ENCODE data around the gene MARCKS. TPM values are rescaled to one million over a fixed set of nuclear protein-coding genes. Genes with fewer than 3 reads are reported as not detected.

MARCKS gene
- 19.3 TPM for total RNA-seq
- long read RNA-seq, full-length matches to known transcripts = 12 of 34 reads
- long read RNA-seq, partial matches to known transcripts = 0 of 34 reads
- long read RNA-seq, other reads (novel, unspliced or antisense) = 22 of 34 reads

GRCh38 chr6:113856625-113857555, at the start of gene MARCKS:
Gene MARCKS, plus strand, starts transcription at chr6:113857345. Its CDS starts 401 bp downstream, at chr6:113857746.
- DNase-seq (ENCODE audit: low spot score) = peak; percentile 89
- intact Hi-C loops (cut with DNase I) = loop anchor here (2.0 to 10.0 kb wide), 6 partner anchors 45 to 1075 kb away; no protein-coding TSS in a partner anchor

GRCh38 chr6:113809826-113810225, 47.3 kb upstream of the MARCKS start:
- intact Hi-C loops (cut with DNase I) = no loop called here
- DNase-seq (ENCODE audit: low spot score) = no peak

GRCh38 chr6:113813142-113813541, 44.0 kb upstream of the MARCKS start:
- DNase-seq (ENCODE audit: low spot score) = no peak
- intact Hi-C loops (cut with DNase I) = no loop called here

- intact Hi-C loops (cut with DNase I) = no loop called here
- DNase-seq (ENCODE audit: low spot score) = no peak
These were observed 38.6 kb upstream of the MARCKS start for GRCh38 chr6:113818578-113818977.

- no peak for DNase-seq (ENCODE audit: low spot score)
- intact Hi-C loops (cut with DNase I) = no loop called here
These were observed 37.8 kb upstream of the MARCKS start for GRCh38 chr6:113819169-113819830.

GRCh38 chr6:113820761-113821160, 36.4 kb upstream of the MARCKS start:
- DNase-seq (ENCODE audit: low spot score) = no peak
- intact Hi-C loops (cut with DNase I) = no loop called here

GRCh38 chr6:113821445-113821844, 35.7 kb upstream of the MARCKS start:
- intact Hi-C loops (cut with DNase I) = no loop called here

GRCh38 chr6:113823916-113824315, 33.2 kb upstream of the MARCKS start:
- intact Hi-C loops (cut with DNase I) = no loop called here
- no peak for DNase-seq (ENCODE audit: low spot score)

More at GRCh38 chr6:113821445-113821844, 35.7 kb upstream of the MARCKS start:
- no peak for DNase-seq (ENCODE audit: low spot score)

- DNase-seq (ENCODE audit: low spot score) = no peak
These were observed 32.7 kb upstream of the MARCKS start for GRCh38 chr6:113824411-113824810.

GRCh38 chr6:113824866-113825265, 32.3 kb upstream of the MARCKS start:
- intact Hi-C loops (cut with DNase I) = no loop called here

More at GRCh38 chr6:113824411-113824810, 32.7 kb upstream of the MARCKS start:
- intact Hi-C loops (cut with DNase I) = no loop called here

GRCh38 chr6:113825781-113826180, 31.4 kb upstream of the MARCKS start:
- intact Hi-C loops (cut with DNase I) = no loop called here
- DNase-seq (ENCODE audit: low spot score) = peak; percentile 86

More at GRCh38 chr6:113824866-113825265, 32.3 kb upstream of the MARCKS start:
- DNase-seq (ENCODE audit: low spot score) = no peak

GRCh38 chr6:113828984-113829695, 28.0 kb upstream of the MARCKS start:
- DNase-seq (ENCODE audit: low spot score) = no peak
- intact Hi-C loops (cut with DNase I) = no loop called here

- intact Hi-C loops (cut with DNase I) = no loop called here
- DNase-seq (ENCODE audit: low spot score) = no peak
These were observed 27.5 kb upstream of the MARCKS start for GRCh38 chr6:113829696-113830045.

GRCh38 chr6:113830140-113830539, 27.0 kb upstream of the MARCKS start:
- intact Hi-C loops (cut with DNase I) = no loop called here

GRCh38 chr6:113833537-113833936, 23.6 kb upstream of the MARCKS start:
- DNase-seq (ENCODE audit: low spot score) = no peak

More at GRCh38 chr6:113830140-113830539, 27.0 kb upstream of the MARCKS start:
- no peak for DNase-seq (ENCODE audit: low spot score)

GRCh38 chr6:113837170-113837569, 20.0 kb upstream of the MARCKS start:
- intact Hi-C loops (cut with DNase I) = no loop called here
- no peak for DNase-seq (ENCODE audit: low spot score)

More at GRCh38 chr6:113833537-113833936, 23.6 kb upstream of the MARCKS start:
- intact Hi-C loops (cut with DNase I) = no loop called here

GRCh38 chr6:113842165-113842564, 15.0 kb upstream of the MARCKS start:
- intact Hi-C loops (cut with DNase I) = no loop called here
- DNase-seq (ENCODE audit: low spot score) = no peak

GRCh38 chr6:113843500-113844073, 13.6 kb upstream of the MARCKS start:
- DNase-seq (ENCODE audit: low spot score) = no peak
- intact Hi-C loops (cut with DNase I) = no loop called here

- no peak for DNase-seq (ENCODE audit: low spot score)
- intact Hi-C loops (cut with DNase I) = no loop called here
These were observed 10.6 kb upstream of the MARCKS start for GRCh38 chr6:113846577-113846976.

Data from cardiac septum (tissue), 1 donor.